Heart left ventricle (tissue), 16 donors: ENCODE results near the gene HTR6. TPM values are rescaled to one million over a fixed set of nuclear protein-coding genes. Genes with fewer than 3 reads are reported as not detected.

Experiments used
- ATAC-seq, 4 donors: fragments of 200-7000 bp; cut with Tn5 transposase; one replicate each; pipeline ENCODE4 v1.9.1; 2020 to 2022; ENCODE audit warnings: moderate library complexity in 4 of 4, mild to moderate bottlenecking in 3 of 4, moderate number of reproducible peaks in 1 of 4
- DNase-seq, 5 donors: peaks; one replicate each; pipeline ENCODE4 v3.0.0-alpha.2; 2020
- H3K27ac ChIP-seq, 12 donors: fragments of 200-600 bp; sonication (generic) in 4 of 12; one replicate each; pipeline versions ENCODE4 v1.5.0 to v1.8.0; 2016 to 2022; ENCODE audit warnings: mild to moderate bottlenecking in 2 of 12
- H3K27me3 ChIP-seq, 9 donors: fragments of 200-600 bp; sonication (generic) in 2 of 9; one replicate each; pipeline versions ENCODE4 v1.5.1 to v1.8.0; 2016 to 2022; ENCODE audit warnings: mild to moderate bottlenecking in 3 of 9
- H3K36me3 ChIP-seq, 9 donors: fragments of 200-600 bp; sonication (generic) in 2 of 9; one replicate each; pipeline versions ENCODE4 v1.5.0 to v1.8.0; 2018 to 2022; ENCODE audit warnings: mild to moderate bottlenecking in 2 of 9
- H3K4me1 ChIP-seq, 12 donors: fragments of 200-600 bp; sonication (generic) in 4 of 12; one replicate each; pipeline versions ENCODE4 v1.5.0 to v1.8.0; 2016 to 2022; ENCODE audit warnings: mild to moderate bottlenecking in 3 of 12
- H3K4me3 ChIP-seq, 12 donors: fragments of 200-600 bp; sonication (generic) in 4 of 12; one replicate each; pipeline versions ENCODE4 v1.5.0 to v1.8.0; 2017 to 2022; ENCODE audit warnings: mild to moderate bottlenecking in 9 of 12, moderate library complexity in 4 of 12
- H3K9me3 ChIP-seq, 12 donors: fragments of 200-600 bp; sonication (generic) in 4 of 12; one replicate each; pipeline versions ENCODE4 v1.5.0 to v1.8.0; 2016 to 2022; ENCODE audit warnings: mild to moderate bottlenecking in 1 of 12
- CTCF ChIP-seq, 12 donors: fragments of 200-600 bp; sonication (generic) in 4 of 12; IDR thresholded peaks; one replicate each; pipeline versions ENCODE4 v1.5.0 to v1.8.0; 2018 to 2022; ENCODE audit warnings: antibody characterized with exemption in 12 of 12, mild to moderate bottlenecking in 5 of 12
- POLR2A ChIP-seq, 2 donors: fragments of 450-650 bp; IDR thresholded peaks; one replicate each; pipeline ENCODE4 v1.6.1; 2017; ENCODE audit warnings: antibody characterized with exemption in 2 of 2, mild to moderate bottlenecking in 2 of 2, moderate library complexity in 2 of 2
- WGBS, 4 donors: extraction: QIAGEN DNeasy Blood & Tissue Kit in 2 of 4; methylation state at CpG; one replicate each; pipeline versions ENCODE4 v1.1.5 to v1.1.7; 2013 to 2018; 5-methylcytosine and 5-hydroxymethylcytosine counted together
- intact Hi-C, 10 donors: fragments of 100-400 bp; cut with DNase I; formaldehyde crosslinking; loops; one replicate each; pipeline versions ENCODE4 v1.11.1 to v1.14.2; 2022
- polyA plus RNA-seq, 2 donors: library from polyadenylated mRNA; stranded (reverse); fragments of 200-250 nt; gene quantifications; one replicate each; pipeline ENCODE4 v1.2.3, GENCODE V29; 2013
- total RNA-seq, 9 donors: library from RNA; depleted of rRNA in 2 of 9; stranded (reverse); fragments of >200 nt in 2 of 9; fragmentation: NEBNext Ultra II Directional in 3 of 9; extraction: Animal tissue kit (Norgen Biotek cat#: 25700) in 3 of 9; gene quantifications; one replicate each; pipeline versions ENCODE4 v1.1.0 to v1.2.4, GENCODE V29; 2016 to 2023
- donor health status: ischemic (EF 13 %, LVEDD 7.1; RV severe dilation, severe dysfunction).
- donor health status: healthy with polysubstance abuse.
- donor health status: DM: no; HTN: yes; CAD: no.
- donor health status: DM: no; HTN: no; CAD: no.
- donor health status: ischemic (EF 25% LVEDD 6.9; RV normal size, moderate dysfunction).
- donor health status: ischemic (EF 25% LVEDD 5.7; RV mildly dilated, moderate dysfunction).
- donor health status: healthy.
- donor health status: DM: yes; HTN: yes; CAD: no.
- donor health status: ischemic (EF 35%, LVEDD 5.7; RV mildly dilated, moderate dysfunction).
- donor health status: nonischemic (EF 11% LVEDD 7.7; RV severe dilation, severe dysfunction).
- donor health status: DM: yes; HTN: yes; CAD: no.
- donor health status: PGD.
- donor health status: ischemic (EF 29% LVEDD 5.4; RV normal size, mild dysfunction).
- donor health status: nonischemic (EF 23%, LVEDD 6.1; RV moderate dilation, normal function).

Gene HTR6
- total and polyA plus RNA-seq, 11 donors = not detected

GRCh38 chr1:19694298-19694697 is 29.6 kb downstream of the HTR6 start:
- TF ChIP-seq POLR2A (IDR thresholded peaks at IDR 0.05) (no peak), CTCF (IDR thresholded peaks at IDR 0.05) (no peak)
- intact Hi-C loops = loop anchor here in 1 of 10 donors (10.0 kb wide), 1 partner anchor 61 kb away; no protein-coding TSS in a partner anchor
- 85 to 92% (median 87%) methylated on average over 5 to 14 of the region's 14 CpGs for WGBS, 4 donors
- H3K27ac ChIP-seq = no peak overlapping the region
- peaks cover 0 to 5% (median 1%) of the 10 kb centered on the region in 12 donors for H3K4me1 ChIP-seq
- peaks cover 0 to 47% (median 7%) of the 10 kb centered on the region in 9 donors for H3K36me3 ChIP-seq
- no peaks in the 10 kb centered on the region for H3K9me3 ChIP-seq
- no peak for ATAC-seq
- no peaks in the 10 kb centered on the region for H3K27me3 ChIP-seq
- H3K4me3 ChIP-seq = no peak overlapping the region
- no peak for DNase-seq

- intact Hi-C loops = loop anchor here in 1 of 10 donors (10.0 kb wide), 1 partner anchor 59 kb away; no protein-coding TSS in a partner anchor
Observed at GRCh38 chr1:19695772-19696171, 31.1 kb downstream of the HTR6 start.

GRCh38 chr1:19696820-19697219 is 32.1 kb downstream of the HTR6 start:
- no peak for TF ChIP-seq POLR2A (IDR thresholded peaks at IDR 0.05)
- TF ChIP-seq CTCF (IDR thresholded peaks at IDR 0.05) = no peak
- 92 to 97% (median 95%) methylated on average over 8 of the region's 8 CpGs for WGBS, 4 donors
- Histone ChIP-seq H3K4me1 (no peaks in the 10 kb centered on the region), H3K4me3 (no peak overlapping the region), H3K9me3 (no peaks in the 10 kb centered on the region), H3K36me3 (peaks cover 0 to 55% (median 7%) of the 10 kb centered on the region in 9 donors), H3K27ac (no peak overlapping the region), H3K27me3 (no peaks in the 10 kb centered on the region)
- intact Hi-C loops = loop anchor here in 1 of 10 donors (10.0 kb wide), 1 partner anchor 58 kb away; no protein-coding TSS in a partner anchor
- ATAC-seq (no peak), DNase-seq (no peak)

More at GRCh38 chr1:19695772-19696171, 31.1 kb downstream of the HTR6 start:
- Histone ChIP-seq H3K36me3 (peaks cover 0 to 59% (median 7%) of the 10 kb centered on the region in 9 donors), H3K4me1 (no peaks in the 10 kb centered on the region), H3K9me3 (no peaks in the 10 kb centered on the region), H3K27ac (no peak overlapping the region), H3K4me3 (no peak overlapping the region), H3K27me3 (no peaks in the 10 kb centered on the region)
- ATAC-seq (no peak), DNase-seq (no peak)
- TF ChIP-seq CTCF (IDR thresholded peaks at IDR 0.05) = no peak
- TF ChIP-seq POLR2A (IDR thresholded peaks at IDR 0.05) = no peak
- 86 to 97% (median 91%) methylated on average over 7 of the region's 7 CpGs for WGBS, 4 donors

GRCh38 chr1:19698181-19698580 is 33.5 kb downstream of the HTR6 start:
- intact Hi-C loops = loop anchor here in 1 of 10 donors (10.0 kb wide), 1 partner anchor 57 kb away; no protein-coding TSS in a partner anchor

More at GRCh38 chr1:19698181-19698580, 33.5 kb downstream of the HTR6 start:
- TF ChIP-seq CTCF (IDR thresholded peaks at IDR 0.05) (no peak), POLR2A (IDR thresholded peaks at IDR 0.05) (no peak)
- Histone ChIP-seq H3K4me1 (no peaks in the 10 kb centered on the region), H3K36me3 (peaks cover 0 to 42% (median 7%) of the 10 kb centered on the region in 9 donors), H3K27ac (no peak overlapping the region), H3K4me3 (no peak overlapping the region), H3K27me3 (no peaks in the 10 kb centered on the region), H3K9me3 (no peaks in the 10 kb centered on the region)
- whole genome bisulfite sequencing, 4 donors = 89 to 96% (median 92%) methylated on average over 1 to 4 of the region's 4 CpGs
- DNase-seq (no peak), ATAC-seq (no peak)
